ENCODE results near the gene ERC2. TPM values are rescaled to one million over a fixed set of nuclear protein-coding genes. Genes with fewer than 3 reads are reported as not detected.

ERC2 gene
- total and polyA plus RNA-seq, 2 of the 8 experiments (the other 6 are each of a cell fraction or from before 2014, with no cell fraction given), result 16.4 to 22.8 TPM

GRCh38 chr3:56443372-56443771, 24.9 kb downstream of the ERC2 start (continued):
- TF ChIP-seq MAX (IDR thresholded peaks at IDR 0.05), result no peak
- TF ChIP-seq RXRA (IDR thresholded peaks at IDR 0.05; ENCODE audit: insufficient read depth, low read depth, low read length), result no peak

Data from H1 (cell line).